AG04450 (cell line): Measurements from ENCODE around the gene RABGAP1. TPM values are rescaled to one million over a fixed set of nuclear protein-coding genes. Genes with fewer than 3 reads are reported as not detected.

Experiments used
- CTCF ChIA-PET: fragments of 300-600, 350-600 bp; formaldehyde crosslinking; extraction: SDS; loops from one replicate; lab custom pipeline; 2022; ENCODE audit warnings: antibody characterized with exemption, inconsistent platforms; lab: Charles Lee
- POLR2A ChIA-PET: fragments of 350-600 bp; formaldehyde crosslinking; extraction: SDS; loops from one replicate; lab custom pipeline; 2021; ENCODE audit warnings: antibody characterized with exemption, inconsistent platforms; lab: Yijun Ruan, JAX
- DNase-seq: peaks from one replicate; pipeline ENCODE4 v3.0.0-alpha.2; 2011; ENCODE audit warnings: low read depth, low spot score
- H3K27ac ChIP-seq: one replicate; pipeline ENCODE4 v1.5.1; 2012; ENCODE audit warnings: low read depth, low read length, control low read depth
- H3K27me3 ChIP-seq: one replicate; pipeline ENCODE4 v1.6.0; 2012; ENCODE audit warnings: low read length; ENCODE audit not compliant: control insufficient read depth, insufficient read depth
- H3K4me3 ChIP-seq: 2 replicates; pipeline ENCODE4 v1.5.1; 2011; ENCODE audit warnings: mild to moderate bottlenecking, low read depth, low read length, control low read depth
- H3K9me3 ChIP-seq: 2 replicates; pipeline ENCODE4 v1.5.1; 2012; ENCODE audit warnings: low read length; ENCODE audit not compliant: control insufficient read depth, insufficient read depth
- polyA plus RNA-seq: library from polyadenylated mRNA; depleted of rRNA; stranded (reverse); fragments of >200 nt; gene quantifications from 2 replicates; pipeline ENCODE4 v1.2.3, GENCODE V29; 2011
- TF ChIP-seq, protein P1 (sequence below): IDR thresholded peaks from 2 replicates; pipeline ENCODE4 v1.5.1; 2011; ENCODE audit warnings: low read depth, low read length, control low read depth, inconsistent platforms

The RABGAP1 gene
- polyA plus RNA-seq, 1 experiment: 69.4 TPM

DNA sequence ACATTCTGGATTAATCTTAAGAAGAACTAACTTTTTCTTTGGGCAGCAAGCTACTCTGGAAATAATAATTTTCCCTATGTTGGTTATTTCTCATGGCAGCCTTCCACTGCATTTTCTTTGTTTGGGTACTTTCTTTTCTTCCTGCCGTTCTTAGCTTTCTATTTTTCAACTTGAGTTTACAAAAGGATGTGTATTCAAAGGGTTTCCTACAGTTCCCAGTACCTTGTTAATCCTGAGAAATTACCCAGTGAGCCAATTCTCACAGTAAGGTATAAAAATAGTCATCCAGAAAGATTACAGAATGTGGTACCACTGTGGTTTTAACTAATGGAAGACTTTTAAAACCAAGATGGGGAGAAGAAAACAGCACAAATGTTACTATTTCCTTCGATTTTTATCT, 112.9 kb downstream of the RABGAP1 start:
- no peaks in the 10 kb centered on the region for H3K27me3 ChIP-seq
- CTCF ChIA-PET: interaction anchor here (1.2 kb wide), 1 partner anchor 296 kb away, joined by 3 read pairs; no protein-coding TSS in a partner anchor
- POLR2A ChIA-PET: no interaction called here
- TF ChIP-seq, protein P1, sequence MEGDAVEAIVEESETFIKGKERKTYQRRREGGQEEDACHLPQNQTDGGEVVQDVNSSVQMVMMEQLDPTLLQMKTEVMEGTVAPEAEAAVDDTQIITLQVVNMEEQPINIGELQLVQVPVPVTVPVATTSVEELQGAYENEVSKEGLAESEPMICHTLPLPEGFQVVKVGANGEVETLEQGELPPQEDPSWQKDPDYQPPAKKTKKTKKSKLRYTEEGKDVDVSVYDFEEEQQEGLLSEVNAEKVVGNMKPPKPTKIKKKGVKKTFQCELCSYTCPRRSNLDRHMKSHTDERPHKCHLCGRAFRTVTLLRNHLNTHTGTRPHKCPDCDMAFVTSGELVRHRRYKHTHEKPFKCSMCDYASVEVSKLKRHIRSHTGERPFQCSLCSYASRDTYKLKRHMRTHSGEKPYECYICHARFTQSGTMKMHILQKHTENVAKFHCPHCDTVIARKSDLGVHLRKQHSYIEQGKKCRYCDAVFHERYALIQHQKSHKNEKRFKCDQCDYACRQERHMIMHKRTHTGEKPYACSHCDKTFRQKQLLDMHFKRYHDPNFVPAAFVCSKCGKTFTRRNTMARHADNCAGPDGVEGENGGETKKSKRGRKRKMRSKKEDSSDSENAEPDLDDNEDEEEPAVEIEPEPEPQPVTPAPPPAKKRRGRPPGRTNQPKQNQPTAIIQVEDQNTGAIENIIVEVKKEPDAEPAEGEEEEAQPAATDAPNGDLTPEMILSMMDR: no peak
- no peak overlapping the region for H3K4me3 ChIP-seq
- DNase-seq: no peak
- no peaks in the 10 kb centered on the region for H3K9me3 ChIP-seq
- H3K27ac ChIP-seq: no peak overlapping the region

- POLR2A ChIA-PET: no interaction called here
- Histone ChIP-seq H3K9me3 (no peaks in the 10 kb centered on the region), H3K27me3 (no peaks in the 10 kb centered on the region), H3K4me3 (no peak overlapping the region), H3K27ac (no peak overlapping the region)
- DNase-seq: no peak
- TF ChIP-seq, protein P1: no peak
- CTCF ChIA-PET: no interaction called here
Measured at GRCh38 chr9:123058834-123059233, 118.0 kb downstream of the RABGAP1 start.

GRCh38 chr9:123059472-123060220, 118.8 kb downstream of the RABGAP1 start:
- Histone ChIP-seq H3K27me3 (no peaks in the 10 kb centered on the region), H3K27ac (no peak overlapping the region), H3K4me3 (no peak overlapping the region), H3K9me3 (no peaks in the 10 kb centered on the region)
- TF ChIP-seq, protein P1: no peak
- no peak for DNase-seq
- CTCF ChIA-PET: no interaction called here
- POLR2A ChIA-PET: no interaction called here

DNA sequence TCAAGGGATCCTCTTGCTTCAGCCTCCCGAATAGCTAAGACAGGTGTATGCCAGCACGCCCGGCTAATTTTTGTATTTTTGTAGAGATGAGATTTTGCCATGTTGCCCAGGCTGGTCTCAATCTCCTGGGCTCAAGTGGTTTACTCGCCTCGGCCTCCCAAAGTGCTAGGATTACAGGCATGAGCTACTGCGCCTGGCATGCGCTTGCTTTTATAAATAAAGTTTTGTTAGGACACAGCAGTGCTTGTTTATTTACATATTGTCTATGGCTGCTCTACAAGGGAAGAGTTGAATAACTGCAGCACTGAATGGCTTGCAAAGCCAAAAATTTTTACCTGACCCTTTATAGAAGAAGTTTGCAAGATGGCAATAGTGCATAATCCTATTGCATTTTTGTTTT, 120.4 kb downstream of the RABGAP1 start:
- Histone ChIP-seq H3K27ac (no peak overlapping the region), H3K27me3 (no peaks in the 10 kb centered on the region), H3K4me3 (no peak overlapping the region), H3K9me3 (no peaks in the 10 kb centered on the region)
- ChIA-PET POLR2A (no interaction called here), CTCF (no interaction called here)
- TF ChIP-seq, protein P1: no peak
- no peak for DNase-seq
